HG03575 (cell line): Measurements from ENCODE around the gene IGFBP4.

Experiments
- ATAC-seq: cut with Tn5 transposase; IDR thresholded peaks from one replicate; pipeline ENCODE4 v1.9.1; 2021; ENCODE audit not compliant: unreplicated experiment, insufficient number of reproducible peaks, low FRiP score; ENCODE audit errors: extremely low read depth

IGFBP4 gene

GRCh38 chr17:40467281-40467867 lies 24.1 kb downstream of the IGFBP4 start:
- ATAC-seq = no peak

DNA sequence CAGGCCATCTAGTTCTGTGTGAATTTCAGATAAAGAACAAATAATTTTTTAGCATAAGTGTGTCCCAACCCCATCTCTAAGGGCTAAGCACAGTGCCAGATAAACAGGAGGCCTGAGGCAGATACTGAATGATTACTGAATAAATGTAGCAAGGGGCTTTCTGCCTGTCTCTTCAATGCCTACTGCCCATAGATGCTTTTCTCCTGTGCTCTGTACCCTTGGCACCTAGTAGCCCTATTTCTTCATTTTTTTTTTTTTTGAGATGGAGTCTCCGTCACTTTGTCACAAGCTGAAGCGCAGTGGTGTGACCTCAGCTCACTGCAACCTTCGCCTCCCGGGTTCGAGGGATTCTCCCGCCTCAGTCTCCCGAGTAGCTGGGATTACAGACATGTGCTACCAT lies 25.3 kb downstream of the IGFBP4 start:
- ATAC-seq = no peak

DNA sequence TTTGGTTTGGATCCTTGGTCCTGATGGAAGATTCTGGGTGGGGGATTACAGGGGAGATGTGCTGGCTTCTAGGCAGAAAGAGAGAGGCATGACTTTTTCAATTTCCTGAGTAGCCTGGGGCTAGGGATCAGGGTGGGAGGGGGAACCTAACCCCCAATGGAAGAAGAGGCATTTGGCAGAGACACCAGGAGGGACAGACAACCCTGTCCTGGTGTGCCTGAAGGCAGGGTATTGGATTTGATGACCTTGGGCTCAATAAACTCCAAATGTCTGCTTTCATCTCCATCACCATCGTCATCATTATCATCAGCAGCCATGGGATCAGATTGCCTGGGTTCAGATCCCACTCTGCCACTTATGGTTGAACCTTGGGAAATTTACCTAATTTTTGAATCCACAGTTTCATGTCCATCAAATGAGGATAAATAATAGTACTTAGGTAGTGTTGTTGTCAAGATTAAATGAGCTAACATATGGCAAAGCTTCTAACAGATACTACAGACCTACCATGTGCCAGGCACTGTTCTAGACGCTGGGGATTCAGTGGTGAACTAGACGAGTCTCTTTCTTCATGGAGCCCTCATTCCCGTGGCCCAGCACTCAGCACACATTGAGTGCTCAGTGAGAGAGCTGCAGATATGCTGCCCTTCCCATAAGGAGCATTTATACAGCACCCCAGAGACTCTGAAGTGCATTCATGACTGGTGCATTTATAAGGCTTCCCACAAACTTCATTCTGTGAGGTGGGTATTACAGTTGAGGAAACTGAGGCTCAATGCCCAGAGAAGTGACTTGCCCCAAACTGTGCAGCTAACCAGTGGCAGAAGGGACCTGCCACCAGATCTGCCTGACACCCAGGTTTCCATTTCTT lies 26.8 kb downstream of the IGFBP4 start:
- no peak for ATAC-seq

- no peak for ATAC-seq
These were observed 27.9 kb downstream of the IGFBP4 start for GRCh38 chr17:40470932-40471828.

DNA sequence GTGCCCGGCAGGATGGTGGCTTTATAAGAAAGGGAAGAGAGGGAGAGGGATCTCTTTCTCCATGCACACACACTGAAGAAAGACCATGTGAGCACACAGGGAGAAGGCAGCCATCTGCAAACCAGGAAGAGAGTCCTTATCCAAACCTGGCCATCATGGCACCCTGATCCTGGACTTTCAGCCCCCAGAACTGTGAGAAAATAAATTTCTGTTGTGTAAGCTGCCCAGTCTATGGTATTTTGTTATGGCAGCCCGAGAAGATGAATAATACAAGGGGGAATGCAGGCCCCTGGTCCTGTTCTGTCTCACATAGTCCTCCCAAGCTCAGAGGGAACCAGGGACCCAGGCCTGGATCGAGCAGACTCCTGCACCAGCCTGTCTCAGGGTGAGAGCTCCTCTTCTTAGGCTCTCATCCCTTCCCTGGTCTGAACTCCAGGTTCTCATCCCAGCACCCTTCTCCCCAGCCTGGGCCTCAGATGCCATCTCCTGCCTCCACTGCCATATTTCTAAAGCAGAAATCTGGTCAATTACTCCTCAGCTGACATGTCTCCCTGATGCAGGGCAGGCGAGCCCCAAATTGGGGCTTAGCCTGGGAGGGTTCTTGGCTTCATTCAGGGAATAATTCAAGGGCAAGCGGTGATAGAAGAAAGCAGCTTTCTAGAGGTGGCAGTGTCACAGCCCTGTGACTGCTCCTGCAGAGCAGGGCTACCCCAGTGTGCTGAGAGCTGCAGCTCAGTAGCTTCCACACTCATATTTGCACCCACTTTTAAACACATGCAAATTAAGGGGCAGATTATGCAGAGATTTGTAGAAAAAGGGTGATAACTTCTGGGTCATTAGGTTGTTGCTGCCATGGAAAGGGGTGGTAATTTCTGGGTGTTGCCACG lies 28.8 kb downstream of the IGFBP4 start:
- ATAC-seq = no peak

DNA sequence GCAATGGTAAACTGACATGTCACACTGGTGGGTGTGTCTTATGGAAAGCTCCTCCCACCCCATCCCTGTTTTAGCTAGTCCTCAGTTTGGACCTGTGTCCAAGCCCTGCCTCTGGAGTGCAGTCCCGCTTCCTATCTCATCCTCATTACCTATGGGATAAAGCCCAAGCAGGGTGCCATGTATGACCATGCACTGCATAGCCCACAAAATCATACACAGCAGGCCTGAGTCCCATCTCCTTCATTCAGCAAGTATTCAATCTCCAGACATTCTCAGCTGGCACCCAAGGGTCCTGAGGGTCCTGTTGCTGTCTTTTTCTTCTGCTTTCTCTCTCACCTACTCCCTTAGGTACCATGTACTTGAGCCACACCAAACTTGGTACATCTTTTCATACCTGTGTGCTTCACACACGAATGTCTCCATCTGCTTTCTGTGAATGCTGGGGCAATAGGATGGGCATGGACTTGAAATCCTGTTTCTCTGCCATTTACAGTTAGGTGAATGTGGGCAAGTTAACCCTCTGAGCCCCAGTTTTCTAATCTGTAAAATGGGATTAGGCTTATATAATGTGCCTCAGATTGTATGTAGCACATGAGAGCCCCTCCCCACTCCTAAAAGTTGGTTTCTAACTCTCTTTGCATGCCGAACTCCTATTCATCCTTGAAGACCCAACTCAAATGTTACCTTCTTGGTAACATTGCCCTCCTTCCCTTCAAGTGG lies 29.6 kb downstream of the IGFBP4 start:
- no peak for ATAC-seq

- no peak for ATAC-seq
These were observed 30.5 kb downstream of the IGFBP4 start for GRCh38 chr17:40473573-40474365.

- no peak for ATAC-seq
These were observed 31.3 kb downstream of the IGFBP4 start for GRCh38 chr17:40474419-40475002.

- no peak for ATAC-seq
These were observed 32.1 kb downstream of the IGFBP4 start for GRCh38 chr17:40475234-40475908.

DNA sequence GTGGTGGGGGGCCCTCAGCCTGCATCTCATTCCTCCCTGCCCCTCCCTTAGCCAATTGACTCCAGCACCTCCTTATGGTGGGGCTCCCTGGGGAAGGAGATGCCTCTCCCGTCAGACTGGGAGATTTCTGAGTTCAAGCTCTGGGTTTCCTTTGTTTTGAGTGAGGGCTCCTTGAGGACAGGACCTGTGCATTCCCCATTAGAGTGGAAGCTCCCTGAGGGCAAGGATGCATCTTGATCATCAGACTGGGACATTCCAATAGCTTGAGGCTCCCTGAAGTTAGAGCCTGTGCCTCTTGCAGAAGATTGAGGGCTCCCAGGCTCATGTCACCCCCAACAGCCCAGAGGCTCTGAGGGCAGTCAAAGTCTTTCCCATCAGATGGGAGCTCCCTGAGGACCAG lies 34.5 kb downstream of the IGFBP4 start:
- ATAC-seq = no peak

DNA sequence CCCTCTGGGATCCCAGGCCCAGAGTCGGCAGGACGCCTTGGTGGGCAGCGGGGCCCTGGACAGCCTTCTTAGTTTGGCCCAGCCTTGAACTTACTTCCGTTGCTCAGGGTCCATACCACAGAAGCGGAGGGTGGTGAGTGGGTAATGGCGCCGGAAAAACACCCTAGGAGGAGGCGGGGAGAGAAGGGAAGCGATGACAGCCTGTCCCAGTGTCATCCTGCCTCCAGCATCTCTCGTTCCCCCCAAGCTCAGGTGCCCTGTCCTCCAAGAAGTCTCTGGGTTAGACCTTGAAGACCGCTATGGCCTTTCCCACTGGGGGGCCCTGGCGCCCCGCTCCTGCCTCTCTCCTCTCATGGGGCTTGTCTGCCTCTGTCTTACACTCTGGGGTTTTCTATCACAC lies 35.2 kb downstream of the IGFBP4 start:
- no peak for ATAC-seq

GRCh38 chr17:40479754-40480480 lies 36.7 kb downstream of the IGFBP4 start:
- no peak for ATAC-seq

- no peak for ATAC-seq
These were observed 37.3 kb downstream of the IGFBP4 start for GRCh38 chr17:40480501-40481003.

- ATAC-seq = no peak
These were observed 37.9 kb downstream of the IGFBP4 start for GRCh38 chr17:40481106-40481505.

DNA sequence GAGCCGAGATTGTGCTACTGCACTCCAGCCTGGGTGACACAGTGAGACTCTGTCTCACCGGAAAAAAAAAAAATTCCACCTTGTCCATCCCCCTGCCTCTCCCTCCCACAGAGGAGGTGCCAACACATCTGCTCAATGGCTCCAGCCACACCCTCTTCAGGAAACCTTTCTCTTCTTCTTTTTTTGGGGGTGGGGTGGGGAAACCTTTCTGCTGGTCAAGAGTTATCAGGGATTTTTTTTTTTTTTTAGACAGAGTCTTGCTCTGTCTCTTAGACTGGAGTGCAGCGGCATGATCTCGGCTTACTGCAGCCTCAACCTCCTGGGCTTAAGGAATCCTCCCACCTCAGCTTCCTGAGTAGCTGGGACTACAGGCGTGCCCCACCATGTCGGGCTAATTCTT lies 39.5 kb downstream of the IGFBP4 start:
- no peak for ATAC-seq

DNA sequence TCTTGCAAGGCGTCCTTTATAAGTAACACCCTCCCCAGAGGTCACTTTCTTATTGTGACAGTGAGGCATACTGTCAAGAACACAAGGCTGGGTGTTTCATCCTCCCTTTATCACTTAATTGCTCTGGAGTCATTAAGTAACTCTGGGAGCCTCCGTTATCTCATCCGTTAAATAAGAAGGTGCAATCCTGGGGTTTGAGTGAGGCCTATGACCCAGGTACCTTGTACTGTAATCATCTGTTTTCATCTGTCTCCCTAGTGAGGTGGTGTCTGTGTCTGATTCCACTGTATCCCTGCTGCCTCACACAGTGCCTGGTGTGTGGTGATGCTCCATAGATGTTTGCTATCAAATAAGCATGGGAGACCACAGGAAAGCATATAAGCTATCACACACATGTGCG lies 40.4 kb downstream of the IGFBP4 start:
- ATAC-seq = no peak
